ENCODE results near the gene CARD10. TPM values are rescaled to one million over a fixed set of nuclear protein-coding genes. Genes with fewer than 3 reads are reported as not detected.

Gene CARD10
- total and polyA plus RNA-seq, 2 of the 13 experiments (the other 11 are each of a cell fraction or from before 2014, with no cell fraction given) = 35.2 to 55.8 TPM

- TF ChIP-seq HNF1B (CRISPR knock-in tag; IDR thresholded peaks at IDR 0.05) (peak; percentile 89), ZNF484 (CRISPR knock-in tag; IDR thresholded peaks at IDR 0.05; ENCODE audit: borderline replicate concordance, low read depth) (no peak), ZNF616 (CRISPR knock-in tag; IDR thresholded peaks at IDR 0.05; ENCODE audit: low read depth) (no peak), NCOA1 (CRISPR knock-in tag; IDR thresholded peaks at IDR 0.05) (no peak), GATAD1 (CRISPR knock-in tag; IDR thresholded peaks at IDR 0.05) (peak; percentile 51), ZNF709 (CRISPR knock-in tag; IDR thresholded peaks at IDR 0.05) (no peak), AGO1 (IDR thresholded peaks at IDR 0.05; ENCODE audit: low read depth, low read length, poor library complexity, severe bottlenecking) (no peak), KLF16 (CRISPR knock-in tag; IDR thresholded peaks at IDR 0.05) (peak in 1 of 2 experiments; percentile 56; a peak in 1 of 4 replicates), ZC3H4 (CRISPR knock-in tag; IDR thresholded peaks at IDR 0.05; ENCODE audit: borderline replicate concordance) (no peak), NR2F6 (IDR thresholded peaks at IDR 0.05) (no peak), NR2F6 (CRISPR knock-in tag; IDR thresholded peaks at IDR 0.05) (peak; percentile 53), ZNF691 (CRISPR knock-in tag; IDR thresholded peaks at IDR 0.05; ENCODE audit: borderline replicate concordance, low read depth) (peak; percentile 79; the same call in 1 of the 2 replicates), ZNF256 (CRISPR knock-in tag; conservative IDR thresholded peaks at IDR 0.05) (no peak), CTCF (CRISPR knock-in tag; IDR thresholded peaks at IDR 0.05) (peak; percentile 43), KDM6A (CRISPR knock-in tag; IDR thresholded peaks at IDR 0.05; ENCODE audit: low read depth) (peak; percentile 83; the same call in 1 of the 2 replicates), SYNCRIP (IDR thresholded peaks at IDR 0.05; ENCODE audit: insufficient read depth, low read depth, low read length) (no peak), SNAI1 (CRISPR knock-in tag; IDR thresholded peaks at IDR 0.05; ENCODE audit: borderline replicate concordance) (no peak), ZNF775 (CRISPR knock-in tag; IDR thresholded peaks at IDR 0.05; ENCODE audit: borderline replicate concordance) (no peak), SKI (IDR thresholded peaks at IDR 0.05; ENCODE audit: partially characterized antibody) (peak; percentile 60), KLF9 (CRISPR knock-in tag; IDR thresholded peaks at IDR 0.05; ENCODE audit: low read depth) (no peak), HDAC1 (CRISPR knock-in tag; IDR thresholded peaks at IDR 0.05) (peak; percentile 79), ATF4 (CRISPR knock-in tag; IDR thresholded peaks at IDR 0.05) (peak in 1 of 2 experiments; percentile 27; a peak in 1 of 4 replicates), ZNF614 (CRISPR knock-in tag; IDR thresholded peaks at IDR 0.05; ENCODE audit: borderline replicate concordance) (peak; percentile 76; the same call in 1 of the 2 replicates), ARNT2 (CRISPR knock-in tag; IDR thresholded peaks at IDR 0.05; ENCODE audit: low read depth) (no peak), ZNF44 (CRISPR knock-in tag; IDR thresholded peaks at IDR 0.05) (no peak), TP53 (CRISPR knock-in tag; conservative IDR thresholded peaks at IDR 0.05) (no peak)
Measured at GRCh38 chr22:37454857-37455686, 64.1 kb downstream of the CARD10 start (continued).

All from HepG2 (cell line).